ENCODE measurements around the gene NIPAL3.
"Not testable (repeated sequence)": the region's sequence is repeated elsewhere in the genome, so short reads cannot be mapped to it uniquely, and the experiment has no call there.

Gene NIPAL3

GRCh38 chr1:24516506-24516905, 100.9 kb downstream of the NIPAL3 start:
- H2AFZ ChIP-seq (ENCODE audit: low read length, unreplicated experiment) = no peak overlapping the region
- H3K4me3 ChIP-seq (ENCODE audit: low read depth, low read length) = no peak overlapping the region
- peaks cover 3% of the 10 kb centered on the region for H3K4me1 ChIP-seq (ENCODE audit: control insufficient read depth, insufficient read depth, low read length, unreplicated experiment)
- H3K27ac ChIP-seq (ENCODE audit: low read depth, low read length) = no peak overlapping the region
- no peaks in the 10 kb centered on the region for H3K36me3 ChIP-seq (ENCODE audit: insufficient read depth, low read length)
- H3K27me3 ChIP-seq (ENCODE audit: insufficient read depth, low read length) = no peaks in the 10 kb centered on the region
- no peaks in the 10 kb centered on the region for H3K79me2 ChIP-seq (ENCODE audit: control insufficient read depth, insufficient read depth, low read length, unreplicated experiment)

GRCh38 chr1:24517898-24518297, 102.3 kb downstream of the NIPAL3 start:
- peaks cover 3% of the 10 kb centered on the region for H3K4me1 ChIP-seq (ENCODE audit: control insufficient read depth, insufficient read depth, low read length, unreplicated experiment)
- no peak overlapping the region for H3K4me3 ChIP-seq (ENCODE audit: low read depth, low read length)
- no peaks in the 10 kb centered on the region for H3K36me3 ChIP-seq (ENCODE audit: insufficient read depth, low read length)
- H2AFZ ChIP-seq (ENCODE audit: low read length, unreplicated experiment) = no peak overlapping the region
- no peaks in the 10 kb centered on the region for H3K27me3 ChIP-seq (ENCODE audit: insufficient read depth, low read length)
- H3K27ac ChIP-seq (ENCODE audit: low read depth, low read length) = no peak overlapping the region
- no peaks in the 10 kb centered on the region for H3K79me2 ChIP-seq (ENCODE audit: control insufficient read depth, insufficient read depth, low read length, unreplicated experiment)

DNA sequence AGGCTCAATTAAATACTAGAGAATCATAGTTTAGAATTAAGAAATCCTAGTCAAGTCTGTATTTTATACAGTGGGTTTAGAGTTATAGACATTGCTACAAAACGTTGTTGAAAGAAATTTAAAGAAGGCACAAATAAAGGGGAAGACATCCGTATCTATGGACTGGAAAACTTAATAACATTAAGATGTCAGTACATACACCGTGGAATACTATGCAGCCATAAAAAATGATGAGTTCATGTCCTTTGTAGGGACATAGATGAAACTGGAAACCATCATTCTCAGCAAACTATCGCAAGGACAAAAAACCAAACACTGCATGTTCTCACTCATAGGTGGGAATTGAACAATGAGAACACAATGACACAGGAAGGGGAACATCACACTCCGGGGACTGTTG, 104.7 kb downstream of the NIPAL3 start:
- H3K79me2 ChIP-seq (ENCODE audit: control insufficient read depth, insufficient read depth, low read length, unreplicated experiment); H3K27me3 ChIP-seq (ENCODE audit: insufficient read depth, low read length); H3K4me3 ChIP-seq (ENCODE audit: low read depth, low read length); H3K4me1 ChIP-seq (ENCODE audit: control insufficient read depth, insufficient read depth, low read length, unreplicated experiment); H3K36me3 ChIP-seq (ENCODE audit: insufficient read depth, low read length); H2AFZ ChIP-seq (ENCODE audit: low read length, unreplicated experiment); H3K27ac ChIP-seq (ENCODE audit: low read depth, low read length): not testable (repeated sequence)
